DOHH2 (cell line): Measurements from ENCODE around the gene TRIM27.

Experiments
- EZH2phosphoT487 ChIP-seq: fragments of 200-600 bp; sonication (generic); IDR thresholded peaks from 2 replicates; pipeline ENCODE4 v1.6.1; 2017; ENCODE audit warnings: borderline replicate concordance, mild to moderate bottlenecking, antibody characterized with exemption, low read length, moderate library complexity, mixed read lengths
- TF ChIP-seq, protein P1 (sequence below): fragments of 200-600 bp; sonication (generic); IDR thresholded peaks from one replicate; pipeline ENCODE4 v1.5.1; 2014; ENCODE audit warnings: antibody characterized with exemption, mild to moderate bottlenecking, low read depth, low read length; ENCODE audit not compliant: poor library complexity, severe bottlenecking

DNA sequence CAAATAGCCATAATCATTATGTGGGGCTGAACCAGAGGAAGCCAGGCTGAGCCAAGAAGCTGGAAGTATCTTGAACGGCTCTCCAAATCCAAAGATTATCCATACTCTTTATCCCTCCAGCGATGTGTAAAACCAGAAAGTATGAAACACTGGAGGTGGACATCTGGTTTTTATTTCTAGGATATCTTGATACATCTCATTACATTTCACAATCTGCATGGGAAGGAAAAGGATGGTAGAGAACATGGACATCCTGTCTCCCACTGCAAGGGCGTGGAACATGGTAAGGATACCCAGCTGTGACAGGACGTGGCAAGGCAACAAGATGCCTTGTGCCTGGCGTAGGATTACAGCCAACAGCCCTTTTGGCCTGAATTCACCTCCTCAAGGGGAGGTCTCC lies 20.1 kb downstream of the TRIM27 start:
- TF ChIP-seq, protein P1, sequence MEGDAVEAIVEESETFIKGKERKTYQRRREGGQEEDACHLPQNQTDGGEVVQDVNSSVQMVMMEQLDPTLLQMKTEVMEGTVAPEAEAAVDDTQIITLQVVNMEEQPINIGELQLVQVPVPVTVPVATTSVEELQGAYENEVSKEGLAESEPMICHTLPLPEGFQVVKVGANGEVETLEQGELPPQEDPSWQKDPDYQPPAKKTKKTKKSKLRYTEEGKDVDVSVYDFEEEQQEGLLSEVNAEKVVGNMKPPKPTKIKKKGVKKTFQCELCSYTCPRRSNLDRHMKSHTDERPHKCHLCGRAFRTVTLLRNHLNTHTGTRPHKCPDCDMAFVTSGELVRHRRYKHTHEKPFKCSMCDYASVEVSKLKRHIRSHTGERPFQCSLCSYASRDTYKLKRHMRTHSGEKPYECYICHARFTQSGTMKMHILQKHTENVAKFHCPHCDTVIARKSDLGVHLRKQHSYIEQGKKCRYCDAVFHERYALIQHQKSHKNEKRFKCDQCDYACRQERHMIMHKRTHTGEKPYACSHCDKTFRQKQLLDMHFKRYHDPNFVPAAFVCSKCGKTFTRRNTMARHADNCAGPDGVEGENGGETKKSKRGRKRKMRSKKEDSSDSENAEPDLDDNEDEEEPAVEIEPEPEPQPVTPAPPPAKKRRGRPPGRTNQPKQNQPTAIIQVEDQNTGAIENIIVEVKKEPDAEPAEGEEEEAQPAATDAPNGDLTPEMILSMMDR = no peak
- no peak for TF ChIP-seq EZH2phosphoT487
